DND-41 (cell line): ENCODE measurements around the gene OGT.

Experiments used
- ATAC-seq: fragments of 200-7000 bp; cut with Tn5 transposase; 3 replicates; pipeline ENCODE4 v1.9.1; 2021; ENCODE audit warnings: low read depth; ENCODE audit not compliant: insufficient read depth
- DNase-seq: peaks from one replicate; pipeline ENCODE4 v3.0.0-alpha.2; 2020
- H2AFZ ChIP-seq: 2 replicates; pipeline ENCODE4 v1.6.0; 2012; ENCODE audit warnings: low read depth, low read length
- H3K27ac ChIP-seq: 2 replicates; pipeline ENCODE4 v1.5.1; 2012; ENCODE audit warnings: low read length, inconsistent platforms
- H3K27me3 ChIP-seq: fragments of 200-600 bp; sonication (generic); 2 replicates; pipeline ENCODE4 v1.6.0; 2012; ENCODE audit warnings: low read length, mild to moderate bottlenecking, inconsistent platforms; ENCODE audit not compliant: insufficient read depth, poor library complexity
- H3K36me3 ChIP-seq: 2 replicates; pipeline ENCODE4 v1.5.1; 2012; ENCODE audit warnings: low read length, inconsistent platforms; ENCODE audit not compliant: insufficient read depth
- H3K4me1 ChIP-seq: 2 replicates; pipeline ENCODE4 v1.5.1; 2012; ENCODE audit warnings: mild to moderate bottlenecking, low read length; ENCODE audit not compliant: insufficient read depth
- H3K4me2 ChIP-seq: 2 replicates; pipeline ENCODE4 v1.6.0; 2012; ENCODE audit warnings: mild to moderate bottlenecking, moderate library complexity, low read length, inconsistent platforms; ENCODE audit not compliant: insufficient read depth
- H3K4me3 ChIP-seq, 2 experiments: fragments of 200-600 bp in 1 of 2; shearing (Covaris generic) in 1 of 2; 2 replicates each; pipeline ENCODE4 v1.5.1; 2012 to 2016; ENCODE audit warnings: inconsistent platforms in 2 of 2, low read length in 2 of 2, mild to moderate bottlenecking in 2 of 2, low read depth in 1 of 2, moderate library complexity in 1 of 2
- H3K79me2 ChIP-seq: 2 replicates; pipeline ENCODE4 v1.6.0; 2012; ENCODE audit warnings: low read length, inconsistent platforms; ENCODE audit not compliant: insufficient read depth
- H3K9ac ChIP-seq: 2 replicates; pipeline ENCODE4 v1.6.0; 2012; ENCODE audit warnings: low read depth, mild to moderate bottlenecking, inconsistent platforms, low read length, moderate library complexity
- H3K9me3 ChIP-seq: 2 replicates; pipeline ENCODE4 v1.5.1; 2012; ENCODE audit warnings: low read length, moderate library complexity, mild to moderate bottlenecking, inconsistent platforms; ENCODE audit not compliant: insufficient read depth, severe bottlenecking
- H4K20me1 ChIP-seq: 2 replicates; pipeline ENCODE4 v1.6.0; 2012; ENCODE audit warnings: low read length; ENCODE audit not compliant: insufficient read depth
- CTCF ChIP-seq: IDR thresholded peaks from 2 replicates; pipeline ENCODE4 v1.5.1; 2012; ENCODE audit warnings: borderline replicate concordance, low read length, moderate library complexity, mild to moderate bottlenecking; ENCODE audit not compliant: poor library complexity, severe bottlenecking; ENCODE audit errors: extremely low read depth
- EZH2 ChIP-seq: IDR thresholded peaks from 3 replicates; pipeline ENCODE4 v1.6.1; 2012; ENCODE audit warnings: borderline replicate concordance, low read depth, mild to moderate bottlenecking, moderate library complexity, low read length, inconsistent platforms; ENCODE audit not compliant: severe bottlenecking

OGT gene

GRCh38 chrX:71573590-71573989 is 40.7 kb downstream of the OGT start:
- Histone ChIP-seq H3K4me3 (no peak overlapping the region), H2AFZ (no peak overlapping the region), H4K20me1 (no peaks in the 10 kb centered on the region), H3K27ac (no peak overlapping the region), H3K79me2 (no peaks in the 10 kb centered on the region), H3K4me2 (no peak overlapping the region), H3K4me1 (no peaks in the 10 kb centered on the region), H3K9ac (no peak overlapping the region), H3K27me3 (no peaks in the 10 kb centered on the region), H3K36me3 (peaks cover 69% of the 10 kb centered on the region), H3K9me3 (no peaks in the 10 kb centered on the region)
- no peak for TF ChIP-seq EZH2
- ATAC-seq (peak; percentile 43; the same call in 1 of the 3 replicates), DNase-seq (no peak)

- Histone ChIP-seq H3K9ac (no peak overlapping the region), H3K27ac (no peak overlapping the region), H3K4me2 (no peak overlapping the region), H3K9me3 (no peaks in the 10 kb centered on the region), H2AFZ (no peak overlapping the region), H3K36me3 (peaks cover 50% of the 10 kb centered on the region), H4K20me1 (no peaks in the 10 kb centered on the region), H3K79me2 (no peaks in the 10 kb centered on the region), H3K4me3 (no peak overlapping the region), H3K27me3 (no peaks in the 10 kb centered on the region), H3K4me1 (no peaks in the 10 kb centered on the region)
- no peak for TF ChIP-seq CTCF
- no peak for TF ChIP-seq EZH2
- DNase-seq = no peak
- no peak for ATAC-seq
These were observed 44.8 kb downstream of the OGT start for GRCh38 chrX:71577682-71578081.

GRCh38 chrX:71578253-71579135 is 45.6 kb downstream of the OGT start, which contains the start of gene GCNA:
GCNA (plus strand) TSS chrX:71578437; CDS start chrX:71580822, 2,385 bp downstream.
- no peaks in the 10 kb centered on the region for H3K9me3 ChIP-seq
- H4K20me1 ChIP-seq = no peaks in the 10 kb centered on the region
- no peak within 1 kb of the TSS for H3K4me3 ChIP-seq
- no peaks in the 10 kb centered on the region for H3K4me1 ChIP-seq
- no peak within 1 kb of the TSS for H3K9ac ChIP-seq
- DNase-seq = peak; percentile 8
- H3K36me3 ChIP-seq = peaks cover 41% of the 10 kb centered on the region
- H2AFZ ChIP-seq = no peak within 1 kb of the TSS
- ATAC-seq = peak; percentile 15; the same call in 2 of the 3 replicates
- no peak within 1 kb of the TSS for H3K4me2 ChIP-seq
- no peak for TF ChIP-seq CTCF
- no peaks in the 10 kb centered on the region for H3K27me3 ChIP-seq
- no peaks in the 10 kb centered on the region for H3K79me2 ChIP-seq
- no peak within 1 kb of the TSS for H3K27ac ChIP-seq

GRCh38 chrX:71579136-71579989 is 46.5 kb downstream of the OGT start:
- ATAC-seq = peak; percentile 55

More at GRCh38 chrX:71579136-71579989, 46.5 kb downstream of the OGT start:
- Histone ChIP-seq H3K4me2 (no peak overlapping the region), H3K27me3 (no peaks in the 10 kb centered on the region), H3K9me3 (no peaks in the 10 kb centered on the region), H4K20me1 (no peaks in the 10 kb centered on the region), H3K79me2 (no peaks in the 10 kb centered on the region), H3K4me3 (no peak overlapping the region), H3K36me3 (peaks cover 33% of the 10 kb centered on the region), H3K27ac (no peak overlapping the region), H3K4me1 (no peaks in the 10 kb centered on the region), H2AFZ (no peak overlapping the region), H3K9ac (no peak overlapping the region)
- DNase-seq = peak; percentile 6
- no peak for TF ChIP-seq EZH2
- no peak for TF ChIP-seq CTCF
